Astrocyte of the cerebellum (primary cell): Measurements from ENCODE around the gene SLC35B1.

Experiments used
- DNase-seq: peaks from one replicate; pipeline ENCODE4 v3.0.0-alpha.2; 2011; ENCODE audit warnings: low read depth
- H3K4me3 ChIP-seq: 2 replicates; pipeline ENCODE4 v1.5.1; 2011; ENCODE audit warnings: mild to moderate bottlenecking, low read depth, low read length, moderate library complexity
- in situ Hi-C: cut with HindIII; loops from 2 replicates; pipeline ENCODE4 v1.10.0; 2017; ENCODE audit warnings: low sequenced_read_pairs
- TF ChIP-seq, protein P1 (sequence below): IDR thresholded peaks from 2 replicates; pipeline ENCODE4 v1.5.1; 2012; ENCODE audit warnings: low read length, low read depth, moderate library complexity, mild to moderate bottlenecking; ENCODE audit errors: missing control alignments

Gene SLC35B1

GRCh38 chr17:49700960-49701359, 6.8 kb downstream of the SLC35B1 start:
- no peak for DNase-seq
- in situ Hi-C loops: no loop called here
- no peak overlapping the region for H3K4me3 ChIP-seq
- TF ChIP-seq, protein P1, sequence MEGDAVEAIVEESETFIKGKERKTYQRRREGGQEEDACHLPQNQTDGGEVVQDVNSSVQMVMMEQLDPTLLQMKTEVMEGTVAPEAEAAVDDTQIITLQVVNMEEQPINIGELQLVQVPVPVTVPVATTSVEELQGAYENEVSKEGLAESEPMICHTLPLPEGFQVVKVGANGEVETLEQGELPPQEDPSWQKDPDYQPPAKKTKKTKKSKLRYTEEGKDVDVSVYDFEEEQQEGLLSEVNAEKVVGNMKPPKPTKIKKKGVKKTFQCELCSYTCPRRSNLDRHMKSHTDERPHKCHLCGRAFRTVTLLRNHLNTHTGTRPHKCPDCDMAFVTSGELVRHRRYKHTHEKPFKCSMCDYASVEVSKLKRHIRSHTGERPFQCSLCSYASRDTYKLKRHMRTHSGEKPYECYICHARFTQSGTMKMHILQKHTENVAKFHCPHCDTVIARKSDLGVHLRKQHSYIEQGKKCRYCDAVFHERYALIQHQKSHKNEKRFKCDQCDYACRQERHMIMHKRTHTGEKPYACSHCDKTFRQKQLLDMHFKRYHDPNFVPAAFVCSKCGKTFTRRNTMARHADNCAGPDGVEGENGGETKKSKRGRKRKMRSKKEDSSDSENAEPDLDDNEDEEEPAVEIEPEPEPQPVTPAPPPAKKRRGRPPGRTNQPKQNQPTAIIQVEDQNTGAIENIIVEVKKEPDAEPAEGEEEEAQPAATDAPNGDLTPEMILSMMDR: no peak

DNA sequence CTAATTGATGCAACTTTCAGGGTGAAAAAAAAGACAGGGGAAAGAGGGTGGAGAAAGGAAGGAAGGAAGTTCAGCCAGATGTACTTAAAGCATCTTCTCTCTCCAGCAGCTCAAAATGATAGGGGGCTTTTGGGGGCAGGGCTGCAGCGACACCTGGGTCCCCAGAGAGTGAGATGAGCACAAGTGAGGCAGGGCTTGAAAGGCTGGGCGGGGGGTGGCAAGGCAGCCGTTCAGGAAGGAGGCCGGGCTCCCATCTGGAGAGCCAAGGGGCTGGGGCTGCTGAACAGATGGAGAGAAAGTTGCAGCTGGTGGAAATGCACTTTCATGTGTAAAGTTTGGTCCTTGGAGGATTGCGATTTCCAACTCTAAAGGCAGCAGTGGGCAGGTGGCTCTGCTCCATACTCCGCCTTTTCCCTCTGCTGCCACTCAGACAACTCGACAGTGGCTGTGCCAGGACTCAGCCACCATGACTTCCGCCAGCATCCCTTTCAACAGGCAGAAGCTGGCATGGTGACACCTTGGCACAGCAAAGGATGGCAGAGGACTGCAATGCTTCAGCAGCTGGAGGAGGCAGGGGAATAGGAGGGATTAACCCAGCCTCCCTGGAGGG, 7.7 kb downstream of the SLC35B1 start:
- H3K4me3 ChIP-seq: no peak overlapping the region
- in situ Hi-C loops: no loop called here
- TF ChIP-seq, protein P1: no peak
- no peak for DNase-seq

DNA sequence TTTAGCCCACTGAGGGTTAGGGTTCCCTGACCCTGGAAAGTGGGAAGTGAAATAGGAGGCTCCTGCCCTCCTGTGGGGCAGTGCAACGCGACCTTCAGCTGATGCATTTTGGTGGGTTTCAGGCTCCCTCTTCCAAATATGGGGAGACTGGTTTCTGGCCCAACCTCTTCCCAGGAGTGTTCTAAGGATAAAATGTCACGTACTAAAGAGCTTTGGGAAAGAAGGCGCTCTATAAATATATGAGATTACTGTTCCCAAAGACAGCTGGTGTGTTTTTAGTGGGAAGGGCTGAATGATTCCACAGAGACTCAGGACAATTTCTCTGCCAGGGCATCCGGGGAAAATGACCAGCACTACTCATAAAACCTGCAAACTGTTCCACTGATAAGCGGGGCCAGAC, 9.8 kb downstream of the SLC35B1 start:
- in situ Hi-C loops: no loop called here
- DNase-seq: no peak
- no peak overlapping the region for H3K4me3 ChIP-seq
- TF ChIP-seq, protein P1: no peak

- in situ Hi-C loops: no loop called here
- no peak overlapping the region for H3K4me3 ChIP-seq
- TF ChIP-seq, protein P1: no peak
- DNase-seq: no peak
These were observed 11.5 kb downstream of the SLC35B1 start for GRCh38 chr17:49696233-49696761.

DNA sequence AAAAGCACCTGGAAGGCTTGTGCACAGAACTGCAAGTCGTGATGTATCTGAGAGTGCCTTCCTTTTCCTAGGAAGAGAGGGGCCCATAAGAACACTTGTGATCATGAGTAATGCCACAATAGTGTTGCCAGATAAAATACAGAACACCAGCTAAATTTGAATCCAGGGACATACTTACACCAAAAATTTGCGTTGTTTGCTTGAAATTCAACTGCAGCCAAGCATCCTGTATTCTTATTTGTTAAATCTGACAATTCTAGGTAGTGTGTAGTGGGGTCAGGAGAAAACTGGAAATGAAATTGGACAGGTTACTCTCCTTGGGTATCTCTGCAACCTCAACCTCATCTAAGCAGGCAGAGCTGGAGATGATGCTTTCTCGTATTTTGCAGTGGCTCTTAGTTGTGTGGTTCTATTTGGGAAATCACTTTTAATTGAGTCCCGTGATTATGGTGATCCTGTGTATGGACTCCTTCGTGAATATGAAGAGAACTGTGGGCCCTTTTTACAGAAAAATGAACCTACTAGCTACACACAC, 12.0 kb downstream of the SLC35B1 start:
- no peak for DNase-seq
- in situ Hi-C loops: no loop called here
- no peak overlapping the region for H3K4me3 ChIP-seq
- TF ChIP-seq, protein P1: no peak

- H3K4me3 ChIP-seq: no peak overlapping the region
- TF ChIP-seq, protein P1: peak; percentile 88
- no peak for DNase-seq
- in situ Hi-C loops: no loop called here
These were observed 12.7 kb downstream of the SLC35B1 start for GRCh38 chr17:49694847-49695697.
